Activated naive CD4-positive, alpha-beta T cell treated with anti-CD3 and anti-CD28 coated beads, Interleukin-2, amount 10 ng/mL, durations not matched to agents 7 days and 5 days (primary cell): ENCODE data around the gene BCL7A.
"Not testable (repeated sequence)": the region's sequence is repeated elsewhere in the genome, so short reads cannot be mapped to it uniquely, and the experiment has no call there.

Source experiments
- CTCF ChIA-PET: fragments of 350-600 bp; sonication (Branson Sonifier 250); formaldehyde crosslinking; loops from one replicate; lab custom pipeline; 2021; ENCODE audit warnings: antibody characterized with exemption; lab: Charles Lee
- DNase-seq: peaks from one replicate; pipeline ENCODE4 v3.0.0-alpha.2; 2020
- H3K27ac Mint-ChIP-seq: one replicate; pipeline ENCODE4 v1.8.0; 2021; ENCODE audit warnings: mild to moderate bottlenecking, moderate library complexity, mixed read lengths
- H3K27me3 Mint-ChIP-seq: one replicate; pipeline ENCODE4 v1.8.0; 2021; ENCODE audit warnings: mild to moderate bottlenecking, mixed read lengths
- H3K36me3 Mint-ChIP-seq: one replicate; pipeline ENCODE4 v1.8.0; 2021; ENCODE audit warnings: mixed read lengths
- H3K4me1 Mint-ChIP-seq: one replicate; pipeline ENCODE4 v1.8.0; 2021; ENCODE audit warnings: mixed read lengths
- H3K4me3 Mint-ChIP-seq: one replicate; pipeline ENCODE4 v1.8.0; 2021; ENCODE audit warnings: mild to moderate bottlenecking, moderate library complexity, mixed read lengths
- H3K9me3 Mint-ChIP-seq: one replicate; pipeline ENCODE4 v1.8.0; 2021; ENCODE audit warnings: mixed read lengths

BCL7A gene

GRCh38 chr12:122045262-122045661 is 23.6 kb downstream of the BCL7A start:
- no peak overlapping the region for H3K4me3 Mint-ChIP-seq
- no peaks in the 10 kb centered on the region for H3K27me3 Mint-ChIP-seq
- no peaks in the 10 kb centered on the region for H3K9me3 Mint-ChIP-seq
- peaks cover 7% of the 10 kb centered on the region for H3K36me3 Mint-ChIP-seq
- no peaks in the 10 kb centered on the region for H3K4me1 Mint-ChIP-seq
- no peak overlapping the region for H3K27ac Mint-ChIP-seq
- no peak for DNase-seq
- CTCF ChIA-PET = no interaction called here

- CTCF ChIA-PET = no interaction called here
- H3K9me3 Mint-ChIP-seq = no peaks in the 10 kb centered on the region
- no peak for DNase-seq
- H3K36me3 Mint-ChIP-seq = peaks cover 7% of the 10 kb centered on the region
- H3K27me3 Mint-ChIP-seq = no peaks in the 10 kb centered on the region
- no peak overlapping the region for H3K27ac Mint-ChIP-seq
- H3K4me1 Mint-ChIP-seq = no peaks in the 10 kb centered on the region
- H3K4me3 Mint-ChIP-seq = no peak overlapping the region
These were observed 24.5 kb downstream of the BCL7A start for GRCh38 chr12:122046145-122046544.

- DNase-seq = no peak
- no peaks in the 10 kb centered on the region for H3K27me3 Mint-ChIP-seq
- no peak overlapping the region for H3K4me3 Mint-ChIP-seq
- no peak overlapping the region for H3K27ac Mint-ChIP-seq
- no peaks in the 10 kb centered on the region for H3K4me1 Mint-ChIP-seq
- CTCF ChIA-PET = interaction anchor here (1.3 to 2.3 kb wide), 2 partner anchors 75 to 253 kb away, joined by 7 to 8 read pairs; no protein-coding TSS in a partner anchor
- H3K9me3 Mint-ChIP-seq = no peaks in the 10 kb centered on the region
- H3K36me3 Mint-ChIP-seq = peaks cover 7% of the 10 kb centered on the region
These were observed 26.5 kb downstream of the BCL7A start for GRCh38 chr12:122048151-122048550.

GRCh38 chr12:122049827-122050226 is 28.1 kb downstream of the BCL7A start:
- no peak overlapping the region for H3K4me3 Mint-ChIP-seq
- peaks cover 6% of the 10 kb centered on the region for H3K36me3 Mint-ChIP-seq
- CTCF ChIA-PET = interaction anchor here (0.9 to 2.3 kb wide), 2 partner anchors 8 to 74 kb away, joined by 3 to 8 read pairs; no protein-coding TSS in a partner anchor
- no peaks in the 10 kb centered on the region for H3K9me3 Mint-ChIP-seq
- DNase-seq = no peak
- no peaks in the 10 kb centered on the region for H3K27me3 Mint-ChIP-seq
- H3K4me1 Mint-ChIP-seq = peaks cover 6% of the 10 kb centered on the region
- no peak overlapping the region for H3K27ac Mint-ChIP-seq

- H3K36me3 Mint-ChIP-seq = peaks cover 5% of the 10 kb centered on the region
- no peaks in the 10 kb centered on the region for H3K27me3 Mint-ChIP-seq
- H3K9me3 Mint-ChIP-seq = no peaks in the 10 kb centered on the region
- no peak for DNase-seq
- H3K27ac Mint-ChIP-seq = no peak overlapping the region
- H3K4me1 Mint-ChIP-seq = peaks cover 6% of the 10 kb centered on the region
- CTCF ChIA-PET = interaction anchor here (0.9 to 3.0 kb wide), 5 partner anchors 9 to 257 kb away, joined by 3 to 31 read pairs (median 3); partner anchors contain the start of gene RHOF
- no peak overlapping the region for H3K4me3 Mint-ChIP-seq
These were observed 29.0 kb downstream of the BCL7A start for GRCh38 chr12:122050706-122051105.

GRCh38 chr12:122051231-122051876 is 29.7 kb downstream of the BCL7A start:
- no peak overlapping the region for H3K27ac Mint-ChIP-seq
- H3K27me3 Mint-ChIP-seq = no peaks in the 10 kb centered on the region
- no peaks in the 10 kb centered on the region for H3K9me3 Mint-ChIP-seq
- no peak overlapping the region for H3K4me3 Mint-ChIP-seq
- no peak for DNase-seq
- peaks cover 2% of the 10 kb centered on the region for H3K36me3 Mint-ChIP-seq
- CTCF ChIA-PET = interaction anchor here (0.6 to 3.0 kb wide), 6 partner anchors 48 to 257 kb away, joined by 3 to 31 read pairs (median 4); partner anchors contain the start of gene RHOF
- peaks cover 6% of the 10 kb centered on the region for H3K4me1 Mint-ChIP-seq

- Mint-ChIP-seq H3K9me3 (no peaks in the 10 kb centered on the region), H3K27me3 (no peaks in the 10 kb centered on the region), H3K27ac (no peak overlapping the region), H3K4me1 (peaks cover 6% of the 10 kb centered on the region), H3K4me3 (no peak overlapping the region), H3K36me3 (peaks cover 4% of the 10 kb centered on the region)
- CTCF ChIA-PET = interaction anchor here (0.6 to 3.0 kb wide), 3 partner anchors 61 to 138 kb away, joined by 4 to 31 read pairs (median 4); no protein-coding TSS in a partner anchor
- no peak for DNase-seq
These were observed 30.6 kb downstream of the BCL7A start for GRCh38 chr12:122052285-122052684.

GRCh38 chr12:122054842-122055520 is 33.3 kb downstream of the BCL7A start:
- peaks cover 6% of the 10 kb centered on the region for H3K4me1 Mint-ChIP-seq

GRCh38 chr12:122056406-122056805 is 34.7 kb downstream of the BCL7A start:
- peaks cover 14% of the 10 kb centered on the region for H3K36me3 Mint-ChIP-seq
- not testable (repeated sequence) for H3K27ac Mint-ChIP-seq, H3K9me3 Mint-ChIP-seq, DNase-seq, H3K4me1 Mint-ChIP-seq, H3K4me3 Mint-ChIP-seq, H3K27me3 Mint-ChIP-seq
- CTCF ChIA-PET = interaction anchor here (0.7 to 3.6 kb wide), 4 partner anchors 25 to 74 kb away, joined by 3 to 103 read pairs (median 16); no protein-coding TSS in a partner anchor

More at GRCh38 chr12:122054842-122055520, 33.3 kb downstream of the BCL7A start:
- DNase-seq = no peak
- no peaks in the 10 kb centered on the region for H3K27me3 Mint-ChIP-seq
- H3K27ac Mint-ChIP-seq = no peak overlapping the region
- peaks cover 14% of the 10 kb centered on the region for H3K36me3 Mint-ChIP-seq
- CTCF ChIA-PET = interaction anchor here (0.7 to 3.6 kb wide), 30 partner anchors 8 to 301 kb away, joined by 3 to 103 read pairs (median 4); no protein-coding TSS in a partner anchor
- H3K4me3 Mint-ChIP-seq = no peak overlapping the region
- no peaks in the 10 kb centered on the region for H3K9me3 Mint-ChIP-seq

- no peak overlapping the region for H3K4me3 Mint-ChIP-seq
- no peaks in the 10 kb centered on the region for H3K9me3 Mint-ChIP-seq
- peaks cover 17% of the 10 kb centered on the region for H3K36me3 Mint-ChIP-seq
- no peak for DNase-seq
- no peaks in the 10 kb centered on the region for H3K27me3 Mint-ChIP-seq
- H3K4me1 Mint-ChIP-seq = peaks cover 9% of the 10 kb centered on the region
- H3K27ac Mint-ChIP-seq = no peak overlapping the region
- CTCF ChIA-PET = interaction anchor here (1.2 to 3.3 kb wide), 2 partner anchors 25 to 134 kb away, joined by 3 to 21 read pairs; no protein-coding TSS in a partner anchor
These were observed 35.5 kb downstream of the BCL7A start for GRCh38 chr12:122057007-122057735.

GRCh38 chr12:122057769-122058168 is 36.1 kb downstream of the BCL7A start:
- Mint-ChIP-seq H3K36me3 (peaks cover 17% of the 10 kb centered on the region), H3K4me3 (no peak overlapping the region), H3K9me3 (no peaks in the 10 kb centered on the region), H3K27ac (no peak overlapping the region), H3K4me1 (peaks cover 9% of the 10 kb centered on the region), H3K27me3 (no peaks in the 10 kb centered on the region)
- CTCF ChIA-PET = interaction anchor here (0.6 to 1.2 kb wide), 3 partner anchors 134 to 252 kb away, joined by 3 to 4 read pairs (median 3); no protein-coding TSS in a partner anchor
- DNase-seq = no peak

GRCh38 chr12:122058549-122059149 is 37.0 kb downstream of the BCL7A start:
- Mint-ChIP-seq H3K36me3 (peaks cover 17% of the 10 kb centered on the region), H3K27ac (no peak overlapping the region)

GRCh38 chr12:122059203-122059960 is 37.7 kb downstream of the BCL7A start:
- Mint-ChIP-seq H3K4me1 (peaks cover 22% of the 10 kb centered on the region), H3K27ac (no peak overlapping the region), H3K9me3 (no peaks in the 10 kb centered on the region), H3K4me3 (no peak overlapping the region), H3K27me3 (no peaks in the 10 kb centered on the region), H3K36me3 (peaks cover 16% of the 10 kb centered on the region)
- CTCF ChIA-PET = interaction anchor here (0.6 to 0.8 kb wide), 2 partner anchors 63 to 76 kb away, joined by 3 to 4 read pairs; no protein-coding TSS in a partner anchor
- DNase-seq = no peak

More at GRCh38 chr12:122058549-122059149, 37.0 kb downstream of the BCL7A start:
- no peak for DNase-seq
- H3K4me3 Mint-ChIP-seq = no peak overlapping the region
- no peaks in the 10 kb centered on the region for H3K9me3 Mint-ChIP-seq
- CTCF ChIA-PET = interaction anchor here (0.6 to 1.2 kb wide), 3 partner anchors 133 to 251 kb away, joined by 3 to 4 read pairs (median 3); no protein-coding TSS in a partner anchor
- no peaks in the 10 kb centered on the region for H3K27me3 Mint-ChIP-seq
- H3K4me1 Mint-ChIP-seq = peaks cover 18% of the 10 kb centered on the region
